GM21367 (cell line): ENCODE data around the gene NUDT21.

Experiments
- ATAC-seq: cut with Tn5 transposase; IDR thresholded peaks from one replicate; pipeline ENCODE4 v1.9.1; 2021; ENCODE audit not compliant: unreplicated experiment

NUDT21 gene

GRCh38 chr16:56462064-56462796, 11.1 kb upstream of the NUDT21 start:
- no peak for ATAC-seq

- ATAC-seq = no peak
Observed at GRCh38 chr16:56460101-56460500, 9.0 kb upstream of the NUDT21 start.

- no peak for ATAC-seq
Observed at GRCh38 chr16:56457927-56458470, 6.9 kb upstream of the NUDT21 start.

- ATAC-seq = peak; percentile 30
Observed at GRCh38 chr16:56451753-56452689, 889 bp upstream of the NUDT21 start.

GRCh38 chr16:56450275-56450985, 702 bp downstream of the NUDT21 start:
- no peak for ATAC-seq

GRCh38 chr16:56448005-56448404, 3.1 kb downstream of the NUDT21 start:
- no peak for ATAC-seq

- no peak for ATAC-seq
Observed at GRCh38 chr16:56447286-56447685, 3.8 kb downstream of the NUDT21 start.

GRCh38 chr16:56438038-56438437, 13.1 kb downstream of the NUDT21 start:
- ATAC-seq = no peak

GRCh38 chr16:56436258-56436657, 14.9 kb downstream of the NUDT21 start:
- ATAC-seq = no peak

- no peak for ATAC-seq
Observed at GRCh38 chr16:56428091-56428490, 23.0 kb downstream of the NUDT21 start.

GRCh38 chr16:56426585-56426984, 24.5 kb downstream of the NUDT21 start:
- no peak for ATAC-seq

GRCh38 chr16:56425439-56425832, 25.7 kb downstream of the NUDT21 start, which contains the start of gene AMFR:
Gene AMFR, minus strand, starts transcription at chr16:56425545. Its CDS starts 218 bp downstream, at chr16:56425327.
- peak; percentile 71 for ATAC-seq

- peak; percentile 25 for ATAC-seq
Observed at GRCh38 chr16:56424791-56425438, 26.2 kb downstream of the NUDT21 start.

GRCh38 chr16:56424404-56424764, 26.7 kb downstream of the NUDT21 start:
- no peak for ATAC-seq

- ATAC-seq = no peak
Observed at GRCh38 chr16:56423584-56424403, 27.3 kb downstream of the NUDT21 start.

GRCh38 chr16:56422896-56423441, 28.2 kb downstream of the NUDT21 start:
- ATAC-seq = no peak

GRCh38 chr16:56421976-56422669, 29.0 kb downstream of the NUDT21 start:
- ATAC-seq = no peak

- no peak for ATAC-seq
Observed at GRCh38 chr16:56421313-56421712, 29.8 kb downstream of the NUDT21 start.

- ATAC-seq = no peak
Observed at GRCh38 chr16:56420613-56421012, 30.5 kb downstream of the NUDT21 start.
